ENCODE data around the gene WDFY2.

DNA sequence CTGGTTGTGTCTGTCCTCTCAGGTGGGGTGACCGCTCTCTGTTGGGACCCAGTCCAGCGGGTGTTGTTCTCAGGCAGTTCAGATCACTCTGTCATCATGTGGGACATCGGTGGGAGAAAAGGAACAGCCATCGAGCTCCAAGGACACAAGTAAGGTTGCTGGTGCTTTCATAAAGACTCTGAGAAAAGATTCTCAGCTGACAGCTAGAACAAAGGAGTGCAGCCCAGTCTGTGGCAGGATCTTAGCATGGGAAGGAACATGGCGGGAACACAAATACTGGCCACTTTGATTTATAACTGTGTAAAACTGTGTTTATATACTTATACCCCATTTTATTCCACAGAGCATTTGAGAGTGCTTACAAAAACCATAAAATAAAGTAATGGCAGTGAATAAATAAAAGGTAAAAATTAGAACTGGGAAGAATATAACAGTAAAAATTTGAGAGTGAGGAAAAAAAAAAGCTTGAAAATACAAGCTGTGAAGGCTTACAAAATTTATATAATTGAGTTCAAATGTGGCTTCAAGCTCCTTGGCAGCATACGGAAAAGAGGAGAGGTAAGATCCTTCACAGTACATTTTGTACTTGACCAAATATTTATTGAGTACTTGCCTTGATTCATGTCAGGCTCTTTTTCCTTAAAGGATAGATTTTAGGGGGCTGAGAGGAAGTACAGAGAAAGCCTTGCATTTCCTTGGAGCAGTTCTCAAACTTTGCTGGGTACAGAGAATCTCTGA, 154.9 kb downstream of the WDFY2 start:
- no peak for TF ChIP-seq CTCF (conservative IDR thresholded peaks at IDR 0.05; ENCODE audit: low read length)
- TF ChIP-seq EZH2phosphoT487 (IDR thresholded peaks at IDR 0.05; ENCODE audit: borderline replicate concordance): no peak
